ENCODE measurements around the gene METTL17. TPM values are rescaled to one million over a fixed set of nuclear protein-coding genes. Genes with fewer than 3 reads are reported as not detected.

Gene METTL17
- total and polyA plus RNA-seq, 9 of the 15 experiments (the other 6 are each of a cell fraction or from before 2014, with no cell fraction given), result 65.6 to 150 (median 90.0) TPM

DNA sequence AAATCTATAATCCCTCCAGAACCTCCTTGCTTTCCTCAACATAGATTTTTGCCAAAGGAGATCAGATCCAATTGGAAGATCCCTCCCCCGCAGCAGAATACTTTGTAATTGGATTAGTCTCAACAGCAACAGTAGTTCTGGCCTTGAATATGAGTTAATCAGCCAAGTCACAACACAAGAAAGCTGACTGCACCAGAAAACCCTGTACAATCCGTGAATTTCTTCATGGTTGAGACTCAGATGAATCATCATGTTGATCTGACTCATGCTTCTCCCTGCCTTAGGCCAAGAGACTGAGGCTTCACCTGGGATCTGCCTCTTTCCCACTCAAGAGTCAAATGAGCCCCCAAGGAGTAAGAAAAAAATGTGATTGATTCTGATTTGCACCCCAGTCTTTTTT lies 3.0 kb upstream of the METTL17 start:
- Histone ChIP-seq H3K4me1 (replicated peaks in 1 of 2; ENCODE audit: control insufficient read depth in 2 of 2, insufficient read depth in 2 of 2, low read length in 2 of 2) (peaks cover 7 to 10% of the 10 kb centered on the region in 2 experiments; a peak in 3 of 5 replicates), H3K9me1 (ENCODE audit: control insufficient read depth, insufficient read depth, low read length) (no peaks in the 10 kb centered on the region), H3K4me2 (ENCODE audit: insufficient read depth, low read length) (no peak overlapping the region), H3K36me3 (ENCODE audit: control insufficient read depth, insufficient read depth, low read length) (peaks cover 3% of the 10 kb centered on the region; the same call in 1 of the 3 replicates), H3K9me3 (replicated peaks; ENCODE audit: control insufficient read depth, insufficient read depth, low read depth, low read length) (no peaks in the 10 kb centered on the region), H2AFZ (ENCODE audit: low read depth, low read length) (peak overlapping the region; percentile 28; the same call in 1 of the 2 replicates), H3K4me3 (no peak overlapping the region), H3K79me2 (ENCODE audit: control insufficient read depth, insufficient read depth, low read length) (peaks cover 20% of the 10 kb centered on the region), H3K27ac (ENCODE audit: extremely low read depth, low read depth, low read length) (no peak overlapping the region), H3K27me3 (ENCODE audit: control insufficient read depth in 2 of 2, insufficient read depth in 2 of 2, low read length in 2 of 2) (no peaks in the 10 kb centered on the region), H3K9ac (ENCODE audit: insufficient read depth in 1 of 2, low read depth in 2 of 2, low read length in 2 of 2) (no peak overlapping the region), H4K20me1 (replicated peaks; ENCODE audit: control insufficient read depth, insufficient read depth, low read length) (no peaks in the 10 kb centered on the region)
- no TSS peak for BruUV-seq (replicated peaks)
- in situ Hi-C loops (cut with MboI) (no loop called here), intact Hi-C loops (cut with micrococcal nuclease) (no loop called here)
- CTCF ChIA-PET (ENCODE audit: low intra/inter-chr PET ratio), result no interaction called here
- peak; percentile 19 to 40 (median 31) for DNase-seq (ENCODE audit: extremely low read depth in 1 of 4, low spot score in 3 of 4)
- TF ChIP-seq FOSL1 (tag; conservative IDR thresholded peaks at IDR 0.05) (peak; percentile 89), ARID1B (IDR thresholded peaks at IDR 0.05) (peak; percentile 35), RCOR1 (IDR thresholded peaks at IDR 0.05; ENCODE audit: borderline replicate concordance in 1 of 2, low read depth in 2 of 2, low read length in 2 of 2) (no peak), JUND (IDR thresholded peaks at IDR 0.05; ENCODE audit: borderline replicate concordance, low read depth, low read length) (peak; percentile 81; the same call in 1 of the 2 replicates), JUND (tag; IDR thresholded peaks at IDR 0.05; ENCODE audit: borderline replicate concordance, low read depth, low read length) (peak; percentile 70; the same call in 1 of the 3 replicates), SMARCA4 (IDR thresholded peaks at IDR 0.05) (peak; percentile 49; the same call in 1 of the 2 replicates), C11orf30 (IDR thresholded peaks at IDR 0.05; ENCODE audit: low read depth) (peak; percentile 15; the same call in 1 of the 2 replicates), ZNF644 (tag; IDR thresholded peaks at IDR 0.05; ENCODE audit: low read depth) (no peak), CBX3 (IDR thresholded peaks at IDR 0.05; ENCODE audit: borderline replicate concordance in 1 of 2, low read length in 2 of 2) (no peak), JUN (IDR thresholded peaks at IDR 0.05; ENCODE audit: borderline replicate concordance, low read depth, low read length) (peak; percentile 69), JUN (CRISPR knock-in tag; IDR thresholded peaks at IDR 0.05; ENCODE audit: borderline replicate concordance) (no peak), DPF2 (IDR thresholded peaks at IDR 0.05) (0 out of 2 replicates have a peak, but pooled peaks have one; percentile 28)
- TF ChIP-seq, protein P1, sequence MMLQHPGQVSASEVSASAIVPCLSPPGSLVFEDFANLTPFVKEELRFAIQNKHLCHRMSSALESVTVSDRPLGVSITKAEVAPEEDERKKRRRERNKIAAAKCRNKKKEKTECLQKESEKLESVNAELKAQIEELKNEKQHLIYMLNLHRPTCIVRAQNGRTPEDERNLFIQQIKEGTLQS (IDR thresholded peaks at IDR 0.05), result peak; percentile 82
- TF ChIP-seq, protein P1 (CRISPR knock-in tag; conservative IDR thresholded peaks at IDR 0.05), result no peak
- TF ChIP-seq, protein P2, sequence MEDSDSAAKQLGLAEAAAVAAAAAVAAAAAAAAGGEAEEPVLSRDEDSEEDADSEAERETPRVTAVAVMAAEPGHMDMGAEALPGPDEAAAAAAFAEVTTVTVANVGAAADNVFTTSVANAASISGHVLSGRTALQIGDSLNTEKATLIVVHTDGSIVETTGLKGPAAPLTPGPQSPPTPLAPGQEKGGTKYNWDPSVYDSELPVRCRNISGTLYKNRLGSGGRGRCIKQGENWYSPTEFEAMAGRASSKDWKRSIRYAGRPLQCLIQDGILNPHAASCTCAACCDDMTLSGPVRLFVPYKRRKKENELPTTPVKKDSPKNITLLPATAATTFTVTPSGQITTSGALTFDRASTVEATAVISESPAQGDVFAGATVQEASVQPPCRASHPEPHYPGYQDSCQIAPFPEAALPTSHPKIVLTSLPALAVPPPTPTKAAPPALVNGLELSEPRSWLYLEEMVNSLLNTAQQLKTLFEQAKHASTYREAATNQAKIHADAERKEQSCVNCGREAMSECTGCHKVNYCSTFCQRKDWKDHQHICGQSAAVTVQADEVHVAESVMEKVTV (CRISPR knock-in tag; IDR thresholded peaks at IDR 0.05), result no peak
- WGBS (ENCODE audit: insufficient coverage, low coverage, missing lambda C conversion rate), result 16% methylated on average over 2 of the region's 2 CpGs
- FAIRE-seq, result peak; percentile 64
- ATAC-seq, result no peak
- POLR2A ChIA-PET, result interaction anchor here (0.7 kb wide), 1 partner anchor 14 kb away, joined by 3 read pairs; no protein-coding TSS in a partner anchor

All from K562 (cell line).